Mammary epithelial cell (primary cell): Measurements from ENCODE around the gene PSTK.

Experiments used
- EZH2 ChIP-seq: IDR thresholded peaks from 2 replicates; pipeline ENCODE4 v1.6.1; 2012; ENCODE audit warnings: low read length, inconsistent platforms, borderline replicate concordance
- TF ChIP-seq, protein P1 (sequence below), 2 donors: IDR thresholded peaks in 1 of 2; conservative IDR thresholded peaks in 1 of 2; 2 replicates each; pipeline ENCODE4 v1.5.1; 2011 to 2012; ENCODE audit warnings: inconsistent platforms in 2 of 2, low read length in 2 of 2, mild to moderate bottlenecking in 2 of 2, control low read depth in 1 of 2, low read depth in 1 of 2; ENCODE audit not compliant: insufficient read depth in 1 of 2; ENCODE audit errors: extremely low read depth in 1 of 2

DNA sequence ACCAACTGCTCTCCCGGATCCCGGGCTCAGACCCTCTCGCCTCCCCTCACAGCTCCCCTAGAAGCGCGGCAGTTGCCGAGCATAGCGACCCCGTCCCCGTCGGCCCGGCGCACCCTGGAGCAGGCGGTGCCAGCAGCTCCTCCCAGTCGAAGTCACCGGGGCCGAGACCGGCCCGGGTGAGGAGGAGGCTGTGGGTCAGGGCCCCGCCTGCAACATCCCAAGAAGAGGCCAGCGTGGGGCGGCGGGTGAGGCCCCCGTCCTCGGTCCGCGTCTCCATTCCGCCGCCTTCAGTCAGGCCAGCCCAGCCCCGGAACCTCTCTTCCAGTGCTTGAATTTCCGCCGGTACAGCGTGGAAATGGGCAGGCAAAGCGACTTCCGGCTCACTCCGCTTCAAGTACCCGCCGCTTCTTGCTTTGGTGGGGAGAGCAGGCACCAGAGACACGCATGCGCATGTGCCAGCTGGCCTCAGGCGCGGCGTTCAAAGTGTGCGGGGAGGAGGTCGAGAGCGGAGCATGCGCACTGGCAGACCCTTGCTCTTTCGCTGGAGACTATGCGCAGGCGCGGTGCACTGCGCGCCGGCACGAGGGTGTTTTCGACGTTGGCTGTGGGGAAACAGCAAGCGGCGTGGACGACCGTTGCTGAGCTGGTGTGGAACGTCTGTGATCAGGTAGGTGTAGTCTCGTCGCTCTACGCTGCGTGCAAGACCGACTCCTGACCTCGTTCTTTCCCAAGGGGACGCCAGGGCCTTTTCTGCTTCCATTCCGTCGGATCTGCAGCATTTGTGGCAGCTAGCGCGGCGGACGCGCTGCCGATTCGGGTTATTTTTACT, 26.1 kb upstream of the PSTK start, which contains the start of gene C10orf88:
- TF ChIP-seq, protein P1, sequence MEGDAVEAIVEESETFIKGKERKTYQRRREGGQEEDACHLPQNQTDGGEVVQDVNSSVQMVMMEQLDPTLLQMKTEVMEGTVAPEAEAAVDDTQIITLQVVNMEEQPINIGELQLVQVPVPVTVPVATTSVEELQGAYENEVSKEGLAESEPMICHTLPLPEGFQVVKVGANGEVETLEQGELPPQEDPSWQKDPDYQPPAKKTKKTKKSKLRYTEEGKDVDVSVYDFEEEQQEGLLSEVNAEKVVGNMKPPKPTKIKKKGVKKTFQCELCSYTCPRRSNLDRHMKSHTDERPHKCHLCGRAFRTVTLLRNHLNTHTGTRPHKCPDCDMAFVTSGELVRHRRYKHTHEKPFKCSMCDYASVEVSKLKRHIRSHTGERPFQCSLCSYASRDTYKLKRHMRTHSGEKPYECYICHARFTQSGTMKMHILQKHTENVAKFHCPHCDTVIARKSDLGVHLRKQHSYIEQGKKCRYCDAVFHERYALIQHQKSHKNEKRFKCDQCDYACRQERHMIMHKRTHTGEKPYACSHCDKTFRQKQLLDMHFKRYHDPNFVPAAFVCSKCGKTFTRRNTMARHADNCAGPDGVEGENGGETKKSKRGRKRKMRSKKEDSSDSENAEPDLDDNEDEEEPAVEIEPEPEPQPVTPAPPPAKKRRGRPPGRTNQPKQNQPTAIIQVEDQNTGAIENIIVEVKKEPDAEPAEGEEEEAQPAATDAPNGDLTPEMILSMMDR (conservative IDR thresholded peaks at IDR 0.05 in 1 of 2, IDR thresholded peaks at IDR 0.05 in 1 of 2; ENCODE audit: extremely low read depth in 1 of 2, insufficient read depth in 1 of 2, low read depth in 1 of 2, low read length in 2 of 2), result no peak
- no peak for TF ChIP-seq EZH2
